Left renal pelvis (tissue), 4 donors: ENCODE measurements around the gene MEGF11. TPM values are rescaled to one million over a fixed set of nuclear protein-coding genes. Genes with fewer than 3 reads are reported as not detected.

Experiments
- DNase-seq, 4 donors: peaks; one replicate each; pipeline ENCODE4 v3.0.0-alpha.2; 2013; ENCODE audit warnings: low read depth in 4 of 4, low spot score in 3 of 4
- polyA plus RNA-seq, 4 donors: library from polyadenylated mRNA; unstranded; fragments of 120-200 nt; gene quantifications; one replicate each; pipeline ENCODE4 v1.2.1, GENCODE V29; 2013; ENCODE audit not compliant: insufficient read length in 4 of 4

MEGF11 gene
- polyA plus RNA-seq, 4 donors = 0.44 to 3.1 (median 2.2) TPM

DNA sequence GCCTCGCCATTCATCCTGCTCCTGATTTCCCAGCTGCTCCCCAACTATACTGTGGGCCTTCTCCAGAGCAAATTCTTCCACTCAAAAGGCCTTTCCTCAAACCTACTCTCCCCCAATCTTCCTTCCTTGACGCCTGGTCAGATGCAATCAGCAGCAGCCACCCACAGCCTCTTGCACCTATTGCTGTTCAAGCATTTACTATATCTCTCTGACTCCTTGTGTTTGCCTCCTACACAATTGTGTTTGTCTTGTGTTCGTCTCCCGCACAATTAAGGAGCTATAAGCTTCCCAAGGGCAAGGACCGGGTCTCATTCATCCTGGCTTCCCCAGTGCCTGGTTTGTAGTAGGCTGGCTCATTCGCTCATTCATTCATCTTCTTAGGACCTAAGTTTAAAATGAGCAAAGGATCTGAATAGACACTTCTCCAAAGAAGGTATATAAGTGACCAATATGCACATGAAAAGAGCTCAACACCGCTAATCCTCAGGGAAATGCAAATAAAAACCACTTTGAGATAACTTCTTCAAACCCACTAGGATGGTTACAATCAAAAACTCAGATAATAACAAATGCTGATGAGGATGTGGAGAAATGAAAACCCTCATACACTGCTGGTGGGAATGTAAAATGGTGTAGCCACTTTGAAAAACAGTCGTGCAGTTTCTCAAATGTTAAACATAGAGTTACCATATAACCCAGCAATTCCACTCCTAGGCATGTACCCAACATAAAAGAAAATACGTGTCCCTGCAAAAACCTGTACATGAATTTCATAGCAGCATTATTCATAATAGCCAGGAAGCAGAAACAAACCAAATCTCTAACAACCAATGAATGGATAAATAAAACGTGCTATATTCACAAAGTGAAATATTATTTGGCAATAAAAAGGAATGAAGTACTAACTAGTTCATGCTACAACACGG lies 31.0 kb downstream of the MEGF11 start:
- no peak for DNase-seq

GRCh38 chr15:66221126-66221525 lies 32.4 kb downstream of the MEGF11 start:
- DNase-seq = peak in 2 of 4 donors; percentile 16 to 41

DNA sequence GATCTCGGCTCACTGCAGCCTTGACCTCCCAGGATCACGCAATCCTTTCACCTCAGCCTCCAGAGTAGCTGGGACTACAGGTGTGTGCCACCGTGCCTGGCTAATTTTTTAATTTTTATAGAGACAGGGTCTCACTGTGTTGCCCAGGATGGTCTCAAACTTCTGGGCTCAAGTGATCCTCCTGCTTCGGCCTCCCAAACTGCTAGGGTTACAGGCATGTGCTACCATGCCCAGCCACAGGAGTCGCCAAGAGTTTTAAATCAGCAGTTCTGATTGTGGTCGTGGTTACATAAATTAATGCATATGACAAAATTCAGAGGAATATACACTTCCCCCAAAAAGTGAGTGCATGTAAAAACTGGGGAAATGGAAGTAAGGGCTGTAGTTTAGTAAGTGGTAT lies 32.9 kb downstream of the MEGF11 start:
- no peak for DNase-seq

DNA sequence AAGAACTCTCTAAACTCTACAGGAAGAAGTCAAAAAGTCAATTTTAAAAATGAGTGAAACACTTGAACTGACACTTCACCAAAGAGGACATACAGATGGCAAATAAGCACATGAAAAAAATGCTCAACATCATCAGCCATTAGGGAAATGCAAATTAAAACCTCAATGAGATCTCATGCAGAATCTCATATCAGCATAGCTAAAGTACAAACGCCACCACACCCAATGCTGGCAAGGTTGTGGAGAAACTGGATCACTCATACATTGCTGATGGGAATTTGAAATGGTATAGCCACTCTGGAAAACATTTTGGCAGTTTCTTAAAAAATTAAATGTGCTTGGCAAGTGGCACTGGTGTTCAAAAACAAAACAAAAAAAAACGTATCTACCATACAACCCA lies 34.2 kb downstream of the MEGF11 start:
- no peak for DNase-seq

- no peak for DNase-seq
Measured at GRCh38 chr15:66216806-66217205, 36.7 kb downstream of the MEGF11 start.

DNA sequence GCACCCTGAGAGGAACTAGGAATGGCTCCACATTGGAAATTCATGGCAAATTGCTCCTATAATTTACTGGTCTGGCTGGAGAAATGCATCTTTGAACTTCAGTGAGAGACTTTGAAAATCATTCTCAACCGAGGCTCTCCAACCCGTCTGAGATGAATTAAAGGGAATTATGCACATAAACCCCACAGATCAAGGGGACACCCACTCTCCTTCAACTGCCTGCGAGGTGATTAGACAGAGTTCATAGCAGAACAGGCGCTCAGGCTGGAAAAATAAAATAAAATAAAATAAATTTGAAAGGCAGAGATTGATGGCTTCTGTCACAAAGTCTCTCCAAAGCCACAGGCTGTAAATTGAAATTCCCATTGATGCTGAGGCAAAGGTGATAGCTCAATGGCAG lies 37.7 kb downstream of the MEGF11 start:
- DNase-seq = no peak

- no peak for DNase-seq
Measured at GRCh38 chr15:66214246-66214645, 39.3 kb downstream of the MEGF11 start.

- no peak for DNase-seq
Measured at GRCh38 chr15:66212563-66212921, 41.0 kb downstream of the MEGF11 start.

- DNase-seq = no peak
Measured at GRCh38 chr15:66211670-66212562, 41.6 kb downstream of the MEGF11 start.

DNA sequence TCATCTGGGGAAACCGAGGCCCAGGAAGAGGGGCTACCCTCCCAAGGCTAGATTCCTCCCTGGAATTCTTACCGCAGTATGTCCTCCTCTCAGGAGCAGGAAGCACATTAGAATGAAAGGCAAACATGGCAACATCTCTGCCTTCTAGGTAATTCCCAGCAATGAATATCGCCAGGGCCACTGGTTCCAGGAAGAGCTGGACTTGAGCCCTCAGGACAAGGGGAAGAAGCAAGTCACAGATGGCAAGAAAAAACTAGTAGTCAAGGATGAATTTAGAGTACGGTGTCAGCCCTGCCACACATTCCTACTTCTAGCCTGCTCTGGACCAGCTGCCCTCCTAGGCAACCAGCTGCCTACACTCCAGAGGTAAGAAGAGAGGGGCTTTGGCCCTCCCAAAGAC lies 42.9 kb downstream of the MEGF11 start:
- DNase-seq = no peak

- no peak for DNase-seq
Measured at GRCh38 chr15:66198757-66199156, 54.8 kb downstream of the MEGF11 start.

DNA sequence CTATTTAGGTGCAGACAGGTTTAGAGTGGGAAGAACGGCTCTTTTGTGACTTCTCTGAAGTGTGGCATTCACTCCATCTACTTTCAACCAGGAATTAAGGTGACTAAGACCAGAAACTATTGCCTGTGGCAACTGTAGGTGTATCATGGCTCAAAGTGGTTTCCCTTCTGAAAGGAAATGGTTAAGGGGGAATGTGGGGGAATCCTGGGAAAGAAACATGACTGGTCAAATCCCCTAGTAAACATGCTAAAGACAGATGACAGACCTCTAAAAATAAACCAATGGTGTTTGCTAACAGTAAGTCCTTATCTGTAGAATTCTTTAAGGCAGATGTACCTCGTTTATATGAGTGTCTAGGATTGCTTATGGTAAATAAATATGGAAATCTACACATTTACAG lies 56.9 kb downstream of the MEGF11 start:
- no peak for DNase-seq

- no peak for DNase-seq
Measured at GRCh38 chr15:66195621-66196230, 57.8 kb downstream of the MEGF11 start.

- DNase-seq = no peak
Measured at GRCh38 chr15:66193066-66193465, 60.5 kb downstream of the MEGF11 start.

DNA sequence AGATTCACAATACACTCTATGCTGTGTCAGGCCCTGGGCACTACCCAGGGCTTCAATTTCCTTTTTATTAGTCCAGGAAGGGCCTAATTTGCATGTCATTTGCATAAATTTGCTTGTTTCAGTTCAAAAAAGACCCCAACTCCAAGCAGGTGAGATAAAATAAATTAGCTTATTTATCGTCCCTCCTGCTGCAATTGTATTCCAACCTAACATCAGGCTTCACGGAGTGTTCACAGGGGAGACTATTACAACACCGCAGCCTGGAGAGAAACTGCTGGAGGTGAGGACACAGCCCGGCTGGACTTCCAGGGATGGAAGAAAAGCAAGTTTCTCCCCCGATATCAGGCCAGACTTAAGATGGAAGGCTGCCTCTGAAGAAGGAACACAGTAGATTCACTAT lies 62.8 kb downstream of the MEGF11 start:
- DNase-seq = no peak

DNA sequence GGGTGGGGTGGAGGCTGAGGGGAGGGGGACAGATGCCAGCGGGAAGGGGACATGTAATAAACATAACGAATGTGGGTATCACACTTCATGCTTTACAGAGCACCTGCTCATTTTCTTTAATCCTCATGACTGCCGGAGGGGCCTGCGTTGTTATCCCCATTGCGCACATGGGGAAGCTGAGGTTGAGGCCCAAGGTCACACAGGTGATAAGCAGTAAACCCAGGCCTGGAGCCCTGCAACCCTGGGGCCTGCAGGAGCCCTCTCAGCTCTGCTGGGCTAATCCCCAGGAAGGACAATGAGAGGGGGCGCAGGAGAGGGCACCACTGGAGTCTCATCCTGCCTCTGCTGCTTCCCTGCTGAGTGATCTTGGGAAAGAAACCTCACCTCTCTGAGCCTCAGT lies 64.3 kb downstream of the MEGF11 start:
- no peak for DNase-seq

- DNase-seq = no peak
Measured at GRCh38 chr15:66188464-66188863, 65.1 kb downstream of the MEGF11 start.

DNA sequence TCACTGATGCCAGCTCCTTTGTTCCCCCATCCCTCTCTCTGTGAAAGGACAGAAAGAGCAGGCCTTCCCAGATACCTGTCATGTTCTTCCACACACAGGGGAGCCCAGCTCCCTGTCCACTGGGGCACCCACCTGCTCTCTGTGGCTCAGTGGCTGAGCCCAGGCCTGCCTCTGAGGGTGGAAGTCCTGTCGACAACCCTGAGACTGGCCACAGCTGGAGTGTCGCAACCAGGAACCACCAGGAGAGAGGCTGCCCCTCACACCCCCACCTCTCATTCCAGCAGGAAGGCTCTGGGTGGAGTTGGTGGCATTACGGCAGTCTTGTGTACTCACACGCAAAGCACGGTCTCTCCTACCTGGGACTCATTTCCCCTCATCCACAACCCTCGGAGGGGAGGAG lies 66.3 kb downstream of the MEGF11 start:
- DNase-seq = no peak

- DNase-seq = no peak
Measured at GRCh38 chr15:66186049-66186825, 67.3 kb downstream of the MEGF11 start.
